Activated T-helper 1 cell treated with Interleukin-2 at 50 U/mL for 16 hours (primary cell): ENCODE results near the gene DDAH1.

Experiments used
- DNase-seq: peaks from one replicate; pipeline ENCODE4 v3.0.0-alpha.2; 2020; ENCODE audit warnings: low read depth

Gene DDAH1

GRCh38 chr1:85440612-85441011 lies 24.3 kb downstream of the DDAH1 start:
- DNase-seq: no peak

- DNase-seq: no peak
These were observed 26.6 kb downstream of the DDAH1 start for GRCh38 chr1:85438353-85438752.

- DNase-seq: no peak
These were observed 27.8 kb downstream of the DDAH1 start for GRCh38 chr1:85437139-85437538.

GRCh38 chr1:85433096-85433495 lies 31.9 kb downstream of the DDAH1 start:
- no peak for DNase-seq

- DNase-seq: no peak
These were observed 36.4 kb downstream of the DDAH1 start for GRCh38 chr1:85428471-85429089.

GRCh38 chr1:85427849-85428248 lies 37.1 kb downstream of the DDAH1 start:
- no peak for DNase-seq

GRCh38 chr1:85427331-85427730 lies 37.6 kb downstream of the DDAH1 start:
- DNase-seq: no peak

GRCh38 chr1:85421179-85421578 lies 43.8 kb downstream of the DDAH1 start:
- DNase-seq: no peak

- DNase-seq: no peak
These were observed 44.8 kb downstream of the DDAH1 start for GRCh38 chr1:85420199-85420598.

GRCh38 chr1:85417876-85418275 lies 47.1 kb downstream of the DDAH1 start:
- DNase-seq: no peak

GRCh38 chr1:85417017-85417416 lies 47.9 kb downstream of the DDAH1 start:
- DNase-seq: no peak

GRCh38 chr1:85413169-85413568 lies 51.8 kb downstream of the DDAH1 start:
- no peak for DNase-seq

- DNase-seq: no peak
These were observed 53.2 kb downstream of the DDAH1 start for GRCh38 chr1:85411567-85412305.

GRCh38 chr1:85409516-85409915 lies 55.4 kb downstream of the DDAH1 start:
- no peak for DNase-seq

GRCh38 chr1:85407746-85408377 lies 57.1 kb downstream of the DDAH1 start:
- DNase-seq: no peak

- DNase-seq: no peak
These were observed 57.9 kb downstream of the DDAH1 start for GRCh38 chr1:85406887-85407533.

GRCh38 chr1:85406081-85406480 lies 58.9 kb downstream of the DDAH1 start:
- DNase-seq: no peak

GRCh38 chr1:85404408-85404807 lies 60.6 kb downstream of the DDAH1 start:
- no peak for DNase-seq

- DNase-seq: no peak
These were observed 66.4 kb downstream of the DDAH1 start for GRCh38 chr1:85398391-85399064.

- no peak for DNase-seq
These were observed 67.4 kb downstream of the DDAH1 start for GRCh38 chr1:85397490-85398032.

- DNase-seq: no peak
These were observed 68.8 kb downstream of the DDAH1 start for GRCh38 chr1:85396194-85396593.

GRCh38 chr1:85394130-85394529 lies 70.8 kb downstream of the DDAH1 start:
- no peak for DNase-seq
